H9 (cell line): ENCODE data around the gene GJE1. TPM values are rescaled to one million over a fixed set of nuclear protein-coding genes. Genes with fewer than 3 reads are reported as not detected.

Source experiments
- DNase-seq: peaks from one replicate; pipeline ENCODE4 v3.0.0-alpha.2; 2017
- H2AFZ ChIP-seq: one replicate; pipeline ENCODE4 v1.6.1; 2013; ENCODE audit warnings: mild to moderate bottlenecking, low read length, control low read depth, moderate library complexity
- H2AK5ac ChIP-seq: 2 replicates; pipeline ENCODE4 v1.6.1; 2013; ENCODE audit warnings: low read length, control low read depth, mixed read lengths; ENCODE audit not compliant: insufficient read length
- H2BK120ac ChIP-seq: one replicate; pipeline ENCODE4 v1.6.1; 2013; ENCODE audit warnings: low read depth, mild to moderate bottlenecking, low read length, control low read depth, inconsistent platforms; ENCODE audit not compliant: poor library complexity, severe bottlenecking
- H2BK12ac ChIP-seq: 2 replicates; pipeline ENCODE4 v1.6.1; 2013; ENCODE audit warnings: low read length, control low read depth, mixed read lengths, low read depth; ENCODE audit not compliant: insufficient read length
- H2BK15ac ChIP-seq: 2 replicates; pipeline ENCODE4 v1.6.1; 2013; ENCODE audit warnings: low read depth, low read length, control low read depth
- H2BK20ac ChIP-seq: one replicate; pipeline ENCODE4 v1.6.1; 2013; ENCODE audit warnings: low read depth, mild to moderate bottlenecking, low read length, control low read depth, inconsistent platforms; ENCODE audit not compliant: poor library complexity, severe bottlenecking
- H2BK5ac ChIP-seq: 2 replicates; pipeline ENCODE4 v1.6.1; 2013; ENCODE audit warnings: low read length, control low read depth, mixed read lengths; ENCODE audit not compliant: insufficient read length
- H3K14ac ChIP-seq: 2 replicates; pipeline ENCODE4 v1.6.1; 2013; ENCODE audit warnings: low read length, control low read depth; ENCODE audit not compliant: insufficient read depth
- H3K18ac ChIP-seq: 2 replicates; pipeline ENCODE4 v1.6.1; 2013; ENCODE audit warnings: low read depth, mild to moderate bottlenecking, mixed read lengths, low read length, control low read depth; ENCODE audit not compliant: insufficient read length
- H3K23ac ChIP-seq: 2 replicates; pipeline ENCODE4 v1.6.1; 2013; ENCODE audit warnings: low read length, control low read depth, mixed read lengths, low read depth; ENCODE audit not compliant: insufficient read length
- H3K23me2 ChIP-seq: 2 replicates; pipeline ENCODE4 v1.6.1; 2013; ENCODE audit warnings: low read depth, mild to moderate bottlenecking, mixed read lengths, low read length, control low read depth; ENCODE audit not compliant: insufficient read length, poor library complexity, severe bottlenecking
- H3K27ac ChIP-seq: 2 replicates; pipeline ENCODE4 v1.5.1; 2013; ENCODE audit warnings: low read length, control low read depth, mixed read lengths, low read depth; ENCODE audit not compliant: insufficient read length
- H3K27me3 ChIP-seq: 2 replicates; pipeline ENCODE4 v1.6.1; 2013; ENCODE audit warnings: low read length, control low read depth, inconsistent platforms; ENCODE audit not compliant: insufficient read depth
- H3K4ac ChIP-seq: 2 replicates; pipeline ENCODE4 v1.6.1; 2013; ENCODE audit warnings: low read depth, mild to moderate bottlenecking, control low read depth, inconsistent platforms, low read length, moderate library complexity
- H3K4me1 ChIP-seq: 2 replicates; pipeline ENCODE4 v1.6.1; 2013; ENCODE audit warnings: low read length, control low read depth, inconsistent platforms; ENCODE audit not compliant: insufficient read depth
- H3K4me2 ChIP-seq: 2 replicates; pipeline ENCODE4 v1.6.1; 2013; ENCODE audit warnings: low read length, control low read depth, mixed read lengths; ENCODE audit not compliant: insufficient read length, insufficient read depth
- H3K56ac ChIP-seq: 2 replicates; pipeline ENCODE4 v1.6.1; 2013; ENCODE audit warnings: low read depth, mild to moderate bottlenecking, mixed read lengths, low read length, control low read depth; ENCODE audit not compliant: insufficient read length
- H3K79me1 ChIP-seq: 2 replicates; pipeline ENCODE4 v1.6.1; 2013; ENCODE audit warnings: low read depth, mild to moderate bottlenecking, moderate library complexity, low read length, control low read depth, inconsistent platforms; ENCODE audit not compliant: insufficient read depth, poor library complexity, severe bottlenecking
- H3K79me2 ChIP-seq: 2 replicates; pipeline ENCODE4 v1.6.1; 2013; ENCODE audit warnings: low read length, control low read depth, inconsistent platforms; ENCODE audit not compliant: insufficient read depth
- H3K9ac ChIP-seq: 2 replicates; pipeline ENCODE4 v1.6.1; 2013; ENCODE audit warnings: low read length, control low read depth, mixed read lengths; ENCODE audit not compliant: insufficient read length; ENCODE audit errors: extremely low read depth
- H3K9me3 ChIP-seq: one replicate; pipeline ENCODE4 v1.6.1; 2013; ENCODE audit warnings: low read depth, low read length, inconsistent platforms; ENCODE audit not compliant: control insufficient read depth
- H3T11ph ChIP-seq: one replicate; pipeline ENCODE4 v1.6.1; 2013; ENCODE audit warnings: mild to moderate bottlenecking, low read length, control low read depth, inconsistent platforms
- H4K20me1 ChIP-seq: one replicate; pipeline ENCODE4 v1.6.1; 2013; ENCODE audit not compliant: control insufficient read depth, insufficient read length, insufficient read depth
- H4K5ac ChIP-seq: 2 replicates; pipeline ENCODE4 v1.6.1; 2013; ENCODE audit warnings: low read depth, mild to moderate bottlenecking, mixed read lengths, low read length, control low read depth; ENCODE audit not compliant: insufficient read length
- H4K8ac ChIP-seq: replicated peaks from 2 replicates; pipeline ENCODE4 v1.6.1; 2013; ENCODE audit warnings: low read length, control low read depth, mixed read lengths, low read depth; ENCODE audit not compliant: insufficient read length
- H4K91ac ChIP-seq: 2 replicates; pipeline ENCODE4 v1.6.1; 2013; ENCODE audit warnings: low read depth, mild to moderate bottlenecking, moderate library complexity, mixed read lengths, low read length, control low read depth; ENCODE audit not compliant: insufficient read length
- H3K27ac Mint-ChIP-seq, 3 experiments: 2 replicates in 2 of 3; 3 replicates in 1 of 3; pipeline ENCODE4 v1.8.0; 2020 to 2021; ENCODE audit warnings: mixed read lengths in 3 of 3, mild to moderate bottlenecking in 1 of 3, moderate library complexity in 1 of 3
- H3K27me3 Mint-ChIP-seq: 2 replicates; pipeline ENCODE4 v1.8.0; 2021; ENCODE audit warnings: low read depth, mild to moderate bottlenecking, moderate library complexity, mixed read lengths
- H3K36me3 Mint-ChIP-seq, 3 experiments: 2 replicates in 2 of 3; 3 replicates in 1 of 3; pipeline ENCODE4 v1.8.0; 2020 to 2021; ENCODE audit warnings: low read depth in 3 of 3, mixed read lengths in 3 of 3; ENCODE audit not compliant: insufficient read depth in 1 of 3
- H3K4me1 Mint-ChIP-seq, 2 experiments: 2 replicates each; pipeline ENCODE4 v1.8.0; 2020; ENCODE audit warnings: mixed read lengths in 2 of 2
- H3K4me3 Mint-ChIP-seq, 2 experiments: 2 replicates in 1 of 2; 3 replicates in 1 of 2; pipeline ENCODE4 v1.8.0; 2020 to 2021; ENCODE audit warnings: mild to moderate bottlenecking in 2 of 2, mixed read lengths in 2 of 2, moderate library complexity in 1 of 2
- H3K9me3 Mint-ChIP-seq, 2 experiments: 2 replicates in 1 of 2; 3 replicates in 1 of 2; pipeline ENCODE4 v1.8.0; 2020; ENCODE audit warnings: mild to moderate bottlenecking in 2 of 2, mixed read lengths in 2 of 2, moderate library complexity in 1 of 2
- WGBS: extraction: QIAGEN DNeasy Blood & Tissue Kit; methylation state at CpG from one replicate; pipeline ENCODE4 v1.1.7; 2013; ENCODE audit warnings: missing lambda C conversion rate, low lambda C conversion rate, mixed read lengths; ENCODE audit not compliant: insufficient read length; ENCODE audit errors: extremely low coverage; 5-methylcytosine and 5-hydroxymethylcytosine counted together
- total RNA-seq: library from RNA; stranded (reverse); gene quantifications from 2 replicates; pipeline ENCODE4 v1.2.1, GENCODE V29; 2021
- TF ChIP-seq, protein P1 (sequence below): fragments of 200-600 bp; sonication (generic); conservative IDR thresholded peaks from 3 replicates; pipeline ENCODE4 v1.8.0; 2021; ENCODE audit warnings: antibody characterized with exemption, mild to moderate bottlenecking

The GJE1 gene
- total RNA-seq, 1 experiment from 2014 or later = not detected

DNA sequence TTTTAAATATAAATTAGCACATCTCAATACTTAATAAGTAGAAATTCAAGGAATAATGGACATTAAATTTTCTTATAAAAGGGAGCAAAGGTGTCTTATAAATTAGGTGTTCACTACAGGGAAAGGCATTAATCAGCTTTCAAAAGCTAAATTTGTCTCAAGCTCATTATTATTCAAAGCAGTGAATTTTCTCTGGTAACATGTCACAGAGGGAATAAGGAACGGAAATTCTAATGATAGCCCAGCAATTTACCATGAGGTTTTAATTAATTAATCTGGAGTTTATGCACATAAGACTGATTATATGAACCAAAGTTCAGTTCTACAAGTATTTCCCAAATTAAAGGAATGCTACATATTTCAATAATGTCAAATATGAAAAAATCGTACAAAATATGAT, 15.4 kb upstream of the GJE1 start:
- H2AFZ ChIP-seq = no peak overlapping the region
- no peaks in the 10 kb centered on the region for H3K23me2 ChIP-seq
- H2AK5ac ChIP-seq = no peak overlapping the region
- H3K4me1 ChIP-seq = no peaks in the 10 kb centered on the region
- H4K8ac ChIP-seq = no peak overlapping the region
- H3K27ac ChIP-seq = no peak overlapping the region
- H3K23ac ChIP-seq = no peak overlapping the region
- no peak overlapping the region for H2BK5ac ChIP-seq
- no peak overlapping the region for H3K14ac ChIP-seq
- WGBS = no CpG with 5 or more reads among the region's 2 CpGs
- no peak overlapping the region for H2BK120ac ChIP-seq
- no peaks in the 10 kb centered on the region for H3K27me3 ChIP-seq
- Mint-ChIP-seq H3K27ac (no peak overlapping the region), H3K4me1 (peaks cover 4 to 7% of the 10 kb centered on the region in 2 experiments), H3K4me3 (no peak overlapping the region), H3K9me3 (no peaks in the 10 kb centered on the region), H3K36me3 (peaks cover 0 to 2% (median 0%) of the 10 kb centered on the region in 3 experiments; a peak in 1 of 7 replicates), H3K27me3 (no peaks in the 10 kb centered on the region)
- H3K79me2 ChIP-seq = no peaks in the 10 kb centered on the region
- H4K91ac ChIP-seq = no peak overlapping the region
- no peak overlapping the region for H3K4me2 ChIP-seq
- no peaks in the 10 kb centered on the region for H3K79me1 ChIP-seq
- TF ChIP-seq, protein P1, sequence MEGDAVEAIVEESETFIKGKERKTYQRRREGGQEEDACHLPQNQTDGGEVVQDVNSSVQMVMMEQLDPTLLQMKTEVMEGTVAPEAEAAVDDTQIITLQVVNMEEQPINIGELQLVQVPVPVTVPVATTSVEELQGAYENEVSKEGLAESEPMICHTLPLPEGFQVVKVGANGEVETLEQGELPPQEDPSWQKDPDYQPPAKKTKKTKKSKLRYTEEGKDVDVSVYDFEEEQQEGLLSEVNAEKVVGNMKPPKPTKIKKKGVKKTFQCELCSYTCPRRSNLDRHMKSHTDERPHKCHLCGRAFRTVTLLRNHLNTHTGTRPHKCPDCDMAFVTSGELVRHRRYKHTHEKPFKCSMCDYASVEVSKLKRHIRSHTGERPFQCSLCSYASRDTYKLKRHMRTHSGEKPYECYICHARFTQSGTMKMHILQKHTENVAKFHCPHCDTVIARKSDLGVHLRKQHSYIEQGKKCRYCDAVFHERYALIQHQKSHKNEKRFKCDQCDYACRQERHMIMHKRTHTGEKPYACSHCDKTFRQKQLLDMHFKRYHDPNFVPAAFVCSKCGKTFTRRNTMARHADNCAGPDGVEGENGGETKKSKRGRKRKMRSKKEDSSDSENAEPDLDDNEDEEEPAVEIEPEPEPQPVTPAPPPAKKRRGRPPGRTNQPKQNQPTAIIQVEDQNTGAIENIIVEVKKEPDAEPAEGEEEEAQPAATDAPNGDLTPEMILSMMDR = no peak
- no peaks in the 10 kb centered on the region for H3K9me3 ChIP-seq
- no peak overlapping the region for H3K4ac ChIP-seq
- no peaks in the 10 kb centered on the region for H4K20me1 ChIP-seq
- no peak overlapping the region for H3T11ph ChIP-seq
- H2BK15ac ChIP-seq = no peak overlapping the region
- no peak overlapping the region for H3K56ac ChIP-seq
- no peak overlapping the region for H4K5ac ChIP-seq
- no peak overlapping the region for H3K9ac ChIP-seq
- DNase-seq = no peak
- no peak overlapping the region for H2BK20ac ChIP-seq
- no peak overlapping the region for H2BK12ac ChIP-seq
- no peak overlapping the region for H3K18ac ChIP-seq
